ENCODE measurements around the gene TTLL13.

The TTLL13 gene

DNA sequence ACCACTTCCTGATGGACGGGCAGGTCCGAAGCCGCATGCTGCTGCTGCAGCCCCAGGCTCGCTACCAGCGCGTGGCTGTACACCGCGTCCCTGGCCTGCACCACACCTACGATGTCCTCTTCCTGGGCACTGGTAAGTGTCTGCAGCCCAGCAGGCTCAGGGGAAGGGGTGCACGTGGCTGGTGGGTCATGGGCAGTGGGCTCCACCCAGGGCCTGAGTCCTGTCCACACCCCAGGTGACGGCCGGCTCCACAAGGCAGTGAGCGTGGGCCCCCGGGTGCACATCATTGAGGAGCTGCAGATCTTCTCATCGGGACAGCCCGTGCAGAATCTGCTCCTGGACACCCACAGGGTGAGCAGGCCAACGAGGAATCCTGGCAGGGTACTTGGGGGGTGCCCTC lies 24.3 kb upstream of the TTLL13 start:
- TF ChIP-seq, protein P1, sequence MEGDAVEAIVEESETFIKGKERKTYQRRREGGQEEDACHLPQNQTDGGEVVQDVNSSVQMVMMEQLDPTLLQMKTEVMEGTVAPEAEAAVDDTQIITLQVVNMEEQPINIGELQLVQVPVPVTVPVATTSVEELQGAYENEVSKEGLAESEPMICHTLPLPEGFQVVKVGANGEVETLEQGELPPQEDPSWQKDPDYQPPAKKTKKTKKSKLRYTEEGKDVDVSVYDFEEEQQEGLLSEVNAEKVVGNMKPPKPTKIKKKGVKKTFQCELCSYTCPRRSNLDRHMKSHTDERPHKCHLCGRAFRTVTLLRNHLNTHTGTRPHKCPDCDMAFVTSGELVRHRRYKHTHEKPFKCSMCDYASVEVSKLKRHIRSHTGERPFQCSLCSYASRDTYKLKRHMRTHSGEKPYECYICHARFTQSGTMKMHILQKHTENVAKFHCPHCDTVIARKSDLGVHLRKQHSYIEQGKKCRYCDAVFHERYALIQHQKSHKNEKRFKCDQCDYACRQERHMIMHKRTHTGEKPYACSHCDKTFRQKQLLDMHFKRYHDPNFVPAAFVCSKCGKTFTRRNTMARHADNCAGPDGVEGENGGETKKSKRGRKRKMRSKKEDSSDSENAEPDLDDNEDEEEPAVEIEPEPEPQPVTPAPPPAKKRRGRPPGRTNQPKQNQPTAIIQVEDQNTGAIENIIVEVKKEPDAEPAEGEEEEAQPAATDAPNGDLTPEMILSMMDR (IDR thresholded peaks at IDR 0.05; ENCODE audit: insufficient read depth, low read depth, low read length, missing control alignments), result no peak
- H3K4me3 ChIP-seq (ENCODE audit: low read depth, low read length), result no peak overlapping the region
- DNase-seq (ENCODE audit: low read depth), result no peak

DNA sequence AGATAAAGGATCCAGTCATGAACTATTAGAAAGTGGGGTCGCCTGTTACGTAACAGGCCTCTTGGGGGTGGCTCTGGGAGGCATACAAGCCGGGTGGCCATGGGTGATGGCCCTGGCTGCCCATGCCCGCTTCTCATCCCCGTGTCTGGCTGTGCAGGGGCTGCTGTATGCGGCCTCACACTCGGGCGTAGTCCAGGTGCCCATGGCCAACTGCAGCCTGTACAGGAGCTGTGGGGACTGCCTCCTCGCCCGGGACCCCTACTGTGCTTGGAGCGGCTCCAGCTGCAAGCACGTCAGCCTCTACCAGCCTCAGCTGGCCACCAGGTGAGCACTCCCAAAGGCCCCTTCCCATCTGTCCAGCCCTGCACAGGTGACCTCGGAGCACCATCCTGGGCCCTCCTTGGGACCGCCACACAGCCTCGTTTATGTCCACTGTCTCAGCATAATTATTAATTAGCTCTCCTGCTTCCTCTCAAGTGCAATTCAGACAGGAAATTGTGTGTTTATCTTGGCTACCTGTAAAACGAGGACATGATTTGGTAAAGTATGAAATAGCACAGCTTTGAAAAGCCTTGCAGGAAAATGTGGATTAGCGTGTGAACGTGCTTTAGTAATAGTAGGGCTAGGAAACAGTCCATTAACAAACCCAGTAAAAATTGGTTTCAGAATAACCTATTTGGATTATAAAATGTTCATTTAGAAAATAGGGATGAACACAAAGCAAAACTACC lies 23.7 kb upstream of the TTLL13 start:
- no peak for DNase-seq (ENCODE audit: low read depth)
- no peak overlapping the region for H3K4me3 ChIP-seq (ENCODE audit: low read depth, low read length)
- TF ChIP-seq, protein P1 (IDR thresholded peaks at IDR 0.05; ENCODE audit: insufficient read depth, low read depth, low read length, missing control alignments), result no peak

DNA sequence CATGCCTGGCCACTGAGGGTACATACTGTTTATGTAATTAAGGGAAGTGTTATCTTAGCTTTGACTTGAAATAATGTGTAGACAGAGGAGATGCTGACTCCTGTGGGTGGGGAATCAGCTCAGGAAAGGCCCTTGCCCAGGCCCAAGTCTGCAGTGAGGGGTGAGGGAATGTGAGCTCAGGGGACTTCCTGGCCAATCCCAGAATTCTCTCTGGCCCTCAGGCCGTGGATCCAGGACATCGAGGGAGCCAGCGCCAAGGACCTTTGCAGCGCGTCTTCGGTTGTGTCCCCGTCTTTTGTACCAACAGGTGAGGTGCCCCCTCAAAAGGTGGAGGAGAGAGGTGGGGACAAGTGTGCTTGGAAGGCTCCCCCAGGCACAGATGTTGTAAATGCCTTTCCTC lies 22.0 kb upstream of the TTLL13 start:
- TF ChIP-seq, protein P1 (IDR thresholded peaks at IDR 0.05; ENCODE audit: insufficient read depth, low read depth, low read length, missing control alignments), result no peak
- no peak for DNase-seq (ENCODE audit: low read depth)
- H3K4me3 ChIP-seq (ENCODE audit: low read depth, low read length), result no peak overlapping the region

DNA sequence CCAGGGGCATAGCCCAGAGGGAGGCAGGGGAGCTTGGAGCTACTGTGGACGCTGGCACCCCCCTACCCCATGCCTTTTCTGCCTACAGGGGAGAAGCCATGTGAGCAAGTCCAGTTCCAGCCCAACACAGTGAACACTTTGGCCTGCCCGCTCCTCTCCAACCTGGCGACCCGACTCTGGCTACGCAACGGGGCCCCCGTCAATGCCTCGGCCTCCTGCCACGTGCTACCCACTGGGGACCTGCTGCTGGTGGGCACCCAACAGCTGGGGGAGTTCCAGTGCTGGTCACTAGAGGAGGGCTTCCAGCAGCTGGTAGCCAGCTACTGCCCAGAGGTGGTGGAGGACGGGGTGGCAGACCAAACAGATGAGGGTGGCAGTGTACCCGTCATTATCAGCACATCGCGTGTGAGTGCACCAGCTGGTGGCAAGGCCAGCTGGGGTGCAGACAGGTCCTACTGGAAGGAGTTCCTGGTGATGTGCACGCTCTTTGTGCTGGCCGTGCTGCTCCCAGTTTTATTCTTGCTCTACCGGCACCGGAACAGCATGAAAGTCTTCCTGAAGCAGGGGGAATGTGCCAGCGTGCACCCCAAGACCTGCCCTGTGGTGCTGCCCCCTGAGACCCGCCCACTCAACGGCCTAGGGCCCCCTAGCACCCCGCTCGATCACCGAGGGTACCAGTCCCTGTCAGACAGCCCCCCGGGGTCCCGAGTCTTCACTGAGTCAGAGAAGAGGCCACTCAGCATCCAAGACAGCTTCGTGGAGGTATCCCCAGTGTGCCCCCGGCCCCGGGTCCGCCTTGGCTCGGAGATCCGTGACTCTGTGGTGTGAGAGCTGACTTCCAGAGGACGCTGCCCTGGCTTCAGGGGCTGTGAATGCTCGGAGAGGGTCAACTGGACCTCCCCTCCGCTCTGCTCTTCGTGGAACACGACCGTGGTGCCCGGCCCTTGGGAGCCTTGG lies 21.3 kb upstream of the TTLL13 start:
- TF ChIP-seq, protein P1 (IDR thresholded peaks at IDR 0.05; ENCODE audit: insufficient read depth, low read depth, low read length, missing control alignments), result no peak

DNA sequence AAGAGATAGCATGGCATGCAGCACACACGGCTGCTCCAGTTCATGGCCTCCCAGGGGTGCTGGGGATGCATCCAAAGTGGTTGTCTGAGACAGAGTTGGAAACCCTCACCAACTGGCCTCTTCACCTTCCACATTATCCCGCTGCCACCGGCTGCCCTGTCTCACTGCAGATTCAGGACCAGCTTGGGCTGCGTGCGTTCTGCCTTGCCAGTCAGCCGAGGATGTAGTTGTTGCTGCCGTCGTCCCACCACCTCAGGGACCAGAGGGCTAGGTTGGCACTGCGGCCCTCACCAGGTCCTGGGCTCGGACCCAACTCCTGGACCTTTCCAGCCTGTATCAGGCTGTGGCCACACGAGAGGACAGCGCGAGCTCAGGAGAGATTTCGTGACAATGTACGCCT lies 20.4 kb upstream of the TTLL13 start:
- no peak for DNase-seq (ENCODE audit: low read depth)
- H3K4me3 ChIP-seq (ENCODE audit: low read depth, low read length), result no peak overlapping the region
- TF ChIP-seq, protein P1 (IDR thresholded peaks at IDR 0.05; ENCODE audit: insufficient read depth, low read depth, low read length, missing control alignments), result no peak

More for the DNA sequence above, 21.3 kb upstream of the TTLL13 start:
- no peak overlapping the region for H3K4me3 ChIP-seq (ENCODE audit: low read depth, low read length)
- no peak for DNase-seq (ENCODE audit: low read depth)

DNA sequence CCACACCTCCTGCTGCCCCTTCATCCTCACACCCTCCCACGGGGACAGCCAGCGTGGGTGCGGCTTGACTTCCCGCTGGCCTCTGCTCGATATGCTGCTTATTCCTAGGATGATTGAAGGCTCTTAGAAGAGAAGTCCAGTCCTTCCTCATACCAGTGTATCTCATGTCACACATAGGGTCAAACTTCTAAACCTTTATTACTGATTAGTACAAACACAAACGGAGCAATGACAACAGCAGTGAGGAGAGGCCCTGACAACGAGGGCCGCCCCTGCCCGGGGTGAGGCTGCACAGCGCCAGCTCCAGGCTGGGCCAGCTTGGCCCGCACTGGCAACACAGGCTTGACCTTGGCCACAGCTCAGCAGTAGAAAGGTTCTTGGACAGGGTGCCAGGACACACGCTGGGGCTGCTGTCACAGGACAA lies 19.3 kb upstream of the TTLL13 start:
- TF ChIP-seq, protein P1 (IDR thresholded peaks at IDR 0.05; ENCODE audit: insufficient read depth, low read depth, low read length, missing control alignments), result no peak
- no peak overlapping the region for H3K4me3 ChIP-seq (ENCODE audit: low read depth, low read length)
- DNase-seq (ENCODE audit: low read depth), result no peak

All from GM12865 (cell line).